Activated naive CD8-positive, alpha-beta T cell treated with anti-CD3 and anti-CD28 coated beads for 36 hours (primary cell): ENCODE data around the gene MED16. TPM values are rescaled to one million over a fixed set of nuclear protein-coding genes. Genes with fewer than 3 reads are reported as not detected.
"Not testable (repeated sequence)": the region's sequence is repeated elsewhere in the genome, so short reads cannot be mapped to it uniquely, and the experiment has no call there.

Experiments
- DNase-seq: peaks from one replicate; pipeline ENCODE4 v3.0.0; 2021
- H3K27ac Mint-ChIP-seq: one replicate; pipeline ENCODE4 v1.8.0; 2022; ENCODE audit warnings: mild to moderate bottlenecking, moderate library complexity, mixed read lengths
- H3K27me3 Mint-ChIP-seq: one replicate; pipeline ENCODE4 v1.8.0; 2022; ENCODE audit warnings: mild to moderate bottlenecking, mixed read lengths
- H3K36me3 Mint-ChIP-seq: one replicate; pipeline ENCODE4 v1.8.0; 2021; ENCODE audit warnings: mild to moderate bottlenecking, mixed read lengths
- H3K4me1 Mint-ChIP-seq: one replicate; pipeline ENCODE4 v1.8.0; 2021; ENCODE audit warnings: mixed read lengths
- H3K4me3 Mint-ChIP-seq: one replicate; pipeline ENCODE4 v1.8.0; 2022; ENCODE audit warnings: mild to moderate bottlenecking, moderate library complexity, mixed read lengths
- H3K9me3 Mint-ChIP-seq: one replicate; pipeline ENCODE4 v1.8.0; 2022; ENCODE audit warnings: mixed read lengths
- total RNA-seq, 2 experiments: library from RNA; stranded (reverse); gene quantifications; one replicate each; pipeline ENCODE4 v1.2.3, GENCODE V29; 2021

The MED16 gene
- total RNA-seq, 2 experiments from 2014 or later, result 39.8 to 40.3 TPM

GRCh38 chr19:835210-835810 lies 57.7 kb downstream of the MED16 start:
- no peak for DNase-seq
- Mint-ChIP-seq H3K4me3 (no peak overlapping the region), H3K4me1 (no peaks in the 10 kb centered on the region), H3K27me3 (peaks cover 29% of the 10 kb centered on the region), H3K27ac (no peak overlapping the region), H3K9me3 (no peaks in the 10 kb centered on the region), H3K36me3 (no peaks in the 10 kb centered on the region)

- H3K4me3 Mint-ChIP-seq, result no peak overlapping the region
- DNase-seq, result no peak
- H3K9me3 Mint-ChIP-seq, result no peaks in the 10 kb centered on the region
- H3K27ac Mint-ChIP-seq, result no peak overlapping the region
- H3K27me3 Mint-ChIP-seq, result peaks cover 36% of the 10 kb centered on the region
- no peaks in the 10 kb centered on the region for H3K36me3 Mint-ChIP-seq
- H3K4me1 Mint-ChIP-seq, result no peaks in the 10 kb centered on the region
Measured at GRCh38 chr19:834216-834615, 58.8 kb downstream of the MED16 start.

GRCh38 chr19:831407-832369 lies 61.3 kb downstream of the MED16 start:
- Mint-ChIP-seq H3K36me3 (no peaks in the 10 kb centered on the region), H3K9me3 (no peaks in the 10 kb centered on the region)

GRCh38 chr19:829129-829758 lies 63.7 kb downstream of the MED16 start:
- DNase-seq, result no peak
- Mint-ChIP-seq H3K4me1 (no peaks in the 10 kb centered on the region), H3K36me3 (no peaks in the 10 kb centered on the region), H3K27ac (no peak overlapping the region), H3K4me3 (no peak overlapping the region), H3K27me3 (peaks cover 19% of the 10 kb centered on the region), H3K9me3 (no peaks in the 10 kb centered on the region)

More at GRCh38 chr19:831407-832369, 61.3 kb downstream of the MED16 start:
- no peak overlapping the region for H3K27ac Mint-ChIP-seq
- no peak overlapping the region for H3K4me3 Mint-ChIP-seq
- no peaks in the 10 kb centered on the region for H3K4me1 Mint-ChIP-seq
- peaks cover 26% of the 10 kb centered on the region for H3K27me3 Mint-ChIP-seq
- DNase-seq, result no peak

- H3K4me3 Mint-ChIP-seq, result no peak within 1 kb of the TSS
- H3K27me3 Mint-ChIP-seq, result peaks cover 33% of the 10 kb centered on the region
- H3K4me1 Mint-ChIP-seq, result no peaks in the 10 kb centered on the region
- H3K9me3 Mint-ChIP-seq, result no peaks in the 10 kb centered on the region
- H3K27ac Mint-ChIP-seq, result no peak within 1 kb of the TSS
- H3K36me3 Mint-ChIP-seq, result no peaks in the 10 kb centered on the region
- DNase-seq, result no peak
Measured at GRCh38 chr19:827710-828321, 65.2 kb downstream of the MED16 start, which contains the start of gene AZU1. Gene AZU1, plus strand, starts transcription at chr19:827837. Its CDS starts 10 bp downstream, at chr19:827847.

- H3K27me3 Mint-ChIP-seq, result peaks cover 36% of the 10 kb centered on the region
Measured at GRCh38 chr19:827314-827709, 65.7 kb downstream of the MED16 start.

GRCh38 chr19:825897-826644 lies 66.9 kb downstream of the MED16 start:
- Mint-ChIP-seq H3K36me3 (no peaks in the 10 kb centered on the region), H3K9me3 (no peaks in the 10 kb centered on the region), H3K4me1 (no peaks in the 10 kb centered on the region), H3K27me3 (peaks cover 32% of the 10 kb centered on the region), H3K27ac (no peak overlapping the region), H3K4me3 (no peak overlapping the region)
- no peak for DNase-seq

More at GRCh38 chr19:827314-827709, 65.7 kb downstream of the MED16 start:
- no peak overlapping the region for H3K4me3 Mint-ChIP-seq
- H3K27ac Mint-ChIP-seq, result no peak overlapping the region
- no peaks in the 10 kb centered on the region for H3K9me3 Mint-ChIP-seq
- no peaks in the 10 kb centered on the region for H3K4me1 Mint-ChIP-seq
- no peaks in the 10 kb centered on the region for H3K36me3 Mint-ChIP-seq
- DNase-seq, result no peak

GRCh38 chr19:824885-825284 lies 68.1 kb downstream of the MED16 start:
- Mint-ChIP-seq H3K9me3 (no peaks in the 10 kb centered on the region), H3K4me1 (no peaks in the 10 kb centered on the region), H3K27me3 (peaks cover 32% of the 10 kb centered on the region), H3K27ac (no peak overlapping the region), H3K4me3 (no peak overlapping the region), H3K36me3 (no peaks in the 10 kb centered on the region)
- DNase-seq, result no peak

- H3K36me3 Mint-ChIP-seq, result no peaks in the 10 kb centered on the region
- DNase-seq, result no peak
- H3K27me3 Mint-ChIP-seq, result peaks cover 23% of the 10 kb centered on the region
- H3K4me1 Mint-ChIP-seq, result no peaks in the 10 kb centered on the region
- H3K27ac Mint-ChIP-seq, result no peak overlapping the region
- H3K9me3 Mint-ChIP-seq, result no peaks in the 10 kb centered on the region
- no peak overlapping the region for H3K4me3 Mint-ChIP-seq
Measured at GRCh38 chr19:823565-824121, 69.3 kb downstream of the MED16 start.

GRCh38 chr19:821825-822503 lies 71.0 kb downstream of the MED16 start, which contains the start of gene PLPPR3:
Gene PLPPR3, minus strand, starts transcription at chr19:821955. Its CDS starts 396 bp downstream, at chr19:821559.
- H3K4me1 Mint-ChIP-seq, result no peaks in the 10 kb centered on the region
- no peak within 1 kb of the TSS for H3K27ac Mint-ChIP-seq
- peaks cover 19% of the 10 kb centered on the region for H3K27me3 Mint-ChIP-seq
- H3K4me3 Mint-ChIP-seq, result no peak within 1 kb of the TSS
- no peak for DNase-seq
- no peaks in the 10 kb centered on the region for H3K9me3 Mint-ChIP-seq
- no peaks in the 10 kb centered on the region for H3K36me3 Mint-ChIP-seq

GRCh38 chr19:821231-821824 lies 71.7 kb downstream of the MED16 start:
- Mint-ChIP-seq H3K9me3 (peaks cover 4% of the 10 kb centered on the region), H3K27ac (no peak overlapping the region), H3K36me3 (peaks cover 4% of the 10 kb centered on the region), H3K27me3 (peaks cover 19% of the 10 kb centered on the region), H3K4me3 (no peak overlapping the region), H3K4me1 (no peaks in the 10 kb centered on the region)
- no peak for DNase-seq

GRCh38 chr19:820212-820611 lies 72.8 kb downstream of the MED16 start:
- not testable (repeated sequence) for H3K27ac Mint-ChIP-seq, H3K36me3 Mint-ChIP-seq, H3K9me3 Mint-ChIP-seq, H3K4me3 Mint-ChIP-seq, DNase-seq, H3K4me1 Mint-ChIP-seq
- peaks cover 19% of the 10 kb centered on the region for H3K27me3 Mint-ChIP-seq
